NOMO-1 (cell line): Measurements from ENCODE around the gene KRTAP10-8.
"Not testable (repeated sequence)": the region's sequence is repeated elsewhere in the genome, so short reads cannot be mapped to it uniquely, and the experiment has no call there.

Experiments
- DNase-seq, 2 experiments: peaks; one replicate each; lab custom pipeline; 2025; ENCODE audit not compliant: unreplicated experiment in 2 of 2; lab: John Stamatoyannopoulos, UW

KRTAP10-8 gene

DNA sequence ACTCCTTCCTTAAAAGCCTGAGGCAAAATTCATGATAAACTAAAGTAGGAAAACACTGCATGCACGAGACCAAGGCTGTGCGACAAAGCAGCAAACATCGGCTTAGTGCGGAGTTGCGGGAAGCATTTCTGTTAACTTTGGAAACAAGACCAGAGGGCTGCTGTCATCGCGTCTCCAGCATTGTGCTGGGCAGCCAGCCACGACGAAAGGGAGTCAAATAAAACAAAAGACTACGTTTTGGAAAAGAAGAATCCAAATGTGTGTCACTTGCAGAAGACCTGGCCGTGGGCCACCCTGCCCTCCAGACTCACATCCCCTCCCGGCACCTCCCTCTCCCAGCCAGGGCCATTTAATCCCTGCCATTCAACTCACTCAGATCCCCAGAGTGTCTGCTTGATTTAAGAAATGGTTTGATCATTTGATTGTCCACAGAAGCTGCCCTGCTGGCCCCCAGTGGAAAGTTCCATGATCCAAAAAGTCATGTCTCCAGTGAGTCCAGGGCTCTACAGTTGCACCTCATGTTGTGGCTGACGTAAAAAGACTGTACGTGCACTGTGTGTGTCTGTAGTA is 31.9 kb downstream of the KRTAP10-8 start:
- no peak for DNase-seq

DNA sequence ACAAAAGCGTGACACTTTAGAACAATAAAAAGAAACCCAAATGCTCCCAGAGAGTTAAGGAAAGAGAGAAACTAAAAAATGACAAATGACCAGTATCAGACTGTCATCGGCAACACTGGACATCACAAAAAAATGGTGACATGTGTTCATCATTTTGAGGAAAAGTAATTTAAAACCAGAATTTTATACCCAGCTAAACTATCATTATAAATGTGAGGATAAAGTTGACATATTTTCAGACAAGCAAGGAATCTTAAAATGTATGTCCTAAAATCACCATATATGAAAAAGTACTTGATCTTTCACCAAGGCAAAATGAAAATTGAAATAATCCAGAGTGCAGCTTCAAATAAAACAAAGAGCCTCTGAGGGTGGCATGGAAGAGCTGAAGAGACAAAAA is 33.0 kb downstream of the KRTAP10-8 start:
- no peak for DNase-seq

DNA sequence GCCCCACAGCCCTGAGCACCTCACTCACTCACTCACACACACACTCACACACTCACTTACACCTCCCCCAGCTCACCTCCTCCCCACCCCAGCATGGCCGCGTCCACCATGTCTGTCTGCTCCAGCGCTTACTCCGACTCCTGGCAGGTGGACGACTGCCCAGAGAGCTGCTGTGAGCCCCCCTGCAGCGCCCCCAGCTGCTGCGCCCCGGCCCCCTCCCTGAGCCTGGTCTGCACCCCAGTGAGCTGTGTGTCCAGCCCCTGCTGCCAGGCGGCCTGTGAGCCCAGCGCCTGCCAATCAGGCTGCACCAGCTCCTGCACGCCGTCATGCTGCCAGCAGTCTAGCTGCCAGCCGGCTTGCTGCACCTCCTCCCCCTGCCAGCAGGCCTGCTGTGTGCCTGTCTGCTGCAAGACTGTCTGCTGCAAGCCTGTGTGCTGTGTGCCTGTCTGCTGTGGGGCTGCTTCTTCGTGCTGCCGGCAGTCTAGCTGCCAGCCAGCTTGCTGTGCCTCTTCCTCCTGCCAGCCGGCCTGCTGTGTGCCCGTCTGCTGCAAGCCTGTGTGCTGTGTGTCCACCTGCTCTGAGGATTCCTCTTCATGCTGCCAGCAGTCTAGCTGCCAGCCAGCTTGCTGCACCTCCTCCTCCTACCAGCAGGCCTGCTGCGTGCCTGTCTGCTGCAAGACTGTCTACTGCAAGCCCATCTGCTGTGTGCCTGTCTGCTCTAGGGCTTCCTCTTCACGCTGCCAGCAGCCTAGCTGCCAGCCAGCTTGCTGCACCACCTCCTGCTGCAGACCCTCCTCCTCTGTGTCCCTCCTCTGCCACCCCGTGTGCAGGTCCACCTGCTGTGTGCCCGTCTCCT is 34.7 kb downstream of the KRTAP10-8 start, which contains the start of gene KRTAP10-11:
Gene KRTAP10-11 (plus strand): TSS at position 49 of the 856 bp plus-strand sequence. CDS start 45 bp downstream, at position 94.
- DNase-seq: not testable (repeated sequence)

DNA sequence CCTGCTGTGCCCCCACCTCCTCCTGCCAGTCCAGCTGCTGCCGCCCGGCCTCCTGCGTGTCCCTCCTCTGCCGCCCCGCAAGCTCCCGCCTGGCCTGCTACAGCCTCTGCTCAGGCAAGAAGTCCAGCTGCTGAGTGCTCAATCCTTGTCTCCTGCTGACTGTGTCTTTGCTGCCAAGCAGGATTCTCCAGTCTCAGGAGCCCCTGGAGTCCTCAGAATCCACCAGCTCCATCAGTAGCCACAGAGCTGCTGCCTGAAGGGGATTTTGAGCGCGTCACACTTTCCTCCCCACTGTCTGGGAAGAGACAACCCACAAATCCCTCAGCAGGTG is 35.3 kb downstream of the KRTAP10-8 start:
- DNase-seq: no peak

DNA sequence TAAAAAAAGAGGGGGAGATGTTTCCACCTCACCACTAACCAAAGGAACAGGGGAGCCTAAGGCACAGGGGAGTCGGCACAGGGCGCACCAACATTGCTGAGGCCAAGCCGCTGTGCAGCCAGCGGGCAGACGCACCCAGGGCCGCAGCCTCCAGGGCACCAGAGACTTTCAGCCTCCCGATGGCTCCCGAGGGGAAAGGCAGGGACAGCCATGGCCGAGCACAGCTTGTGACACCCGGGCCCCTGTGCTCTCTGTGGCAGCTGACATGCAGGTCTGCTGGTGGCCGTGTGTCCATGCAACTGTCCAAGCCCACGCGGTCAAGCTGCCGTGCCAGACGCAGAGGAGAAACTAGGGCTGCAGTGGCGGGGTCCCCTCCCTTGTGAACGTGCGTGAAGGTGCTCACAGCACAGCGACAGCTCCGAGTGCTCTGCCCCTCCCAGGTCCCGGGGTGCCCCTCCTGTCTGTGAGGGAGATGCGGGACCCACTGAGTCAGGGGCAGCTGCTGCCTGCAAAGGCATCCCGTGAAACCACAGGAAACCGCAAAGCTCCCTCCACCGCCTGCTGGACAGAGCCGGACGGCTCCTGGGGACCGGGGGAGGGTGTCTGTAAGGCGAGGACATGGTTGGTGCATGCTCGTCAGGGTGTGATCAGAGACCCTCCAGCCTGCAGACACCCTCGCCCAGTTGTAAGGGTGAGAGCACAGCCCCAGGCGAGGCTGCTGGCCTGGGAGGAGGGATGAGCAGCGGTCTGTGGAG is 36.9 kb downstream of the KRTAP10-8 start:
- DNase-seq: no peak

DNA sequence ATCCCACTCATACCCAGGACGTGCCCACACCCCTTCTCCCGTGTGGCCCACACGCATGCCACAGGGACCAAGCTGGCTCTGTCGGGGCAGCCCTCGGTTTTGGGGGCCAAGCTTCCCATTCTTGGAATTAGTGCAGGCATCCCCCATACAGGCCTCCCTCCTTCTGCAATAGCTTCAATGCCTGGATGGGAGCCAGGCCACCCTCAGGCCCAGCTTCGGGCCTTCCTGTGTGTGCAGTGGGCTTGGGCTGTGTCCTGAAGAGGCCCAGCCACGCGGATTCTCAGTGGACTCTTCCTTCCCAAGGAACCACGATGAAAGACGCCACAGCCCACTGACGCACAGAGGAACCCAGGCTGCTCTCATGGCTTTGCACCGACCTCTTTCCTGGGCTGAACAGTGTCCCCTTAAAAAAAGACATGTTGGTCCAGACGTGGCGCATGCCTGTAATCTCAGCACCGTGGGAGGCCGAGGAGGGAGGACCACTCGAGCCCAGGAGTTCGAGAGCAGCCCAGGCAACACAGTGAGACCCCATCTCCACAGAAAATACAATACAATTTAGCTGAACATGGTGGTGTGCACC is 37.7 kb downstream of the KRTAP10-8 start:
- DNase-seq: no peak

DNA sequence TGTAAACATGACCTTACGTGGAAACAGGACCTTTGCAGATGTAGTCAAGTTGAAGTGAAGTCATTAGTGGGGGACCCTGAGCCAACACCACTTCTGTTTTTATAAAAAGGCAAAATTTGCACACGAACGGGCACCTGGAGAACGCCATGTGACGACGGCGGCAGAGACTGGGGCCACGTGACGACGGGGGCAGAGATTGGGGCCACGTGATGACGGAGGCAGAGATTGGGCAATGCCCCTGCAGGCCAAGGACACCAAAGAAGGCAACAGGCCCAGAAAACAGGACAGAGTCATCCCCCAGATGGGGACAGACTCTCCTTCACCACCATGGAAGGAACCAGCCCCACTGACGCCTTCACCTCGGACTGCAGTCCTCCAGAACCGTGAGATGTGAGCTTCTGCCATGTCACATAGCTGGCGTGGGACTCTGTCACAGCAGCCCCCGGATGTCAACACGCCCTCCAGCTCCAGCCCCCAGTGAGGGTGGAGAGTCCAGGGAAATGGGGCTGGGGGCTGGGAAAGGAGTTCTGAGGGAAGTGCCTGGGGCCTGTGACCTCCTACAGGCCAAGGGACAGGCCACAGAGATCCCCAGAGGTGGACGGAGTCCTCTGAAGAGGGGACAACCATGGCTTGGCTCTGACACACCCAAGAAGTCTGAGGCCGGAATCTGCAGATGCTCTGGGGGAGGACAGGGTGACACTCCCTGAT is 38.5 kb downstream of the KRTAP10-8 start:
- no peak for DNase-seq

DNA sequence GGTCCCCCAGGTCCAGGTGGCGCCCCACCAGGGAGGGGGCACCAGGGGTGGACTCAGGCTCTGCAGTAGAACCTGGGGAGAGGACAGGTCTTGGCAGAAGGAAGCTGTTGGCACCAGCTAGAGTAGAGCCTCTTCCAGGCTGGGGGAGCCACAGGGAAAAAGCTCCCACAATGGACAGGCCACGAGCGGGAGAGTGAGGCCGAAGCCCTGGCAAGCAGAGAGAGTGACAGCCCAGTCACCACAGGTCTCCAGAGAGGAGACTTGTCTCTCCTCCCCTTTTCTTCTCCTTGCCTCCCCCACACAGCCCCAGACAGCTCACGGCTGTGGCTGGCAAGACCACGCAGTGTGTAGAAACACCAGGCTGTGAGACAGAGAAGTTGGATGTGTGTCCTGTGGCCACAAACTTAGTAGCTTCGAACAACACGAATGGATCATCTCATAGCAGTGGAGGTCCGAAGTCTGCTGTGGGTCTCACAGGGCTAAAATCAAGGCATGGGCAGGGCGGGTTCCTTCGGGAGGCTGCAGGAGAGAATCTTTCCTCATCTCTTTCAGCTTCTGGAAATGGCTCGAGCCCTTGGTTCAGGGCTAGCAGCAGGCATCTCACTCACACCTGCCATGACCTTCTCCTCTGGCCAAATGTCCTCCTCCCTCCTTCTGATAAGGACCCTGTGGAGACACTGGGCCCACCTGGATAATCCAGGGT is 39.2 kb downstream of the KRTAP10-8 start:
- DNase-seq: no peak

DNA sequence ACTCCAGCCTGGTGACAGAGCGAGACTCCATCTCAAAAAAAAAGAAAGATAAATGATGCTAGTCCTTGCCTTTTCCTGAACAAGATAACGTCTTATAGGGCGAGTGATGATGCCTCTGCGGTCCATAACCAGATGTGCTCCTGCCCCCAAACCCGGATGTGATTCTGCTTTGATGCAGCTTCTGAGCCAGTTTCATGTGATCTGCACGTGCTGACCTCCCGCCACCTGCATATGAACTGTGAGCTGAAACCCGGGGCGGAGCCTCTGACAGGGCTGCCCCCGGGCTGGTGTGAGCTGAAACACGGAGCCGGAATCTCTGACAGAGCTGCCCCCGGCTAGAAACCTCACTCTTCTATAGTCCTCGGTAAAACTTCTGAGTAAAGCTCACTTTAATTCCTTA is 41.2 kb downstream of the KRTAP10-8 start:
- DNase-seq: no peak

DNA sequence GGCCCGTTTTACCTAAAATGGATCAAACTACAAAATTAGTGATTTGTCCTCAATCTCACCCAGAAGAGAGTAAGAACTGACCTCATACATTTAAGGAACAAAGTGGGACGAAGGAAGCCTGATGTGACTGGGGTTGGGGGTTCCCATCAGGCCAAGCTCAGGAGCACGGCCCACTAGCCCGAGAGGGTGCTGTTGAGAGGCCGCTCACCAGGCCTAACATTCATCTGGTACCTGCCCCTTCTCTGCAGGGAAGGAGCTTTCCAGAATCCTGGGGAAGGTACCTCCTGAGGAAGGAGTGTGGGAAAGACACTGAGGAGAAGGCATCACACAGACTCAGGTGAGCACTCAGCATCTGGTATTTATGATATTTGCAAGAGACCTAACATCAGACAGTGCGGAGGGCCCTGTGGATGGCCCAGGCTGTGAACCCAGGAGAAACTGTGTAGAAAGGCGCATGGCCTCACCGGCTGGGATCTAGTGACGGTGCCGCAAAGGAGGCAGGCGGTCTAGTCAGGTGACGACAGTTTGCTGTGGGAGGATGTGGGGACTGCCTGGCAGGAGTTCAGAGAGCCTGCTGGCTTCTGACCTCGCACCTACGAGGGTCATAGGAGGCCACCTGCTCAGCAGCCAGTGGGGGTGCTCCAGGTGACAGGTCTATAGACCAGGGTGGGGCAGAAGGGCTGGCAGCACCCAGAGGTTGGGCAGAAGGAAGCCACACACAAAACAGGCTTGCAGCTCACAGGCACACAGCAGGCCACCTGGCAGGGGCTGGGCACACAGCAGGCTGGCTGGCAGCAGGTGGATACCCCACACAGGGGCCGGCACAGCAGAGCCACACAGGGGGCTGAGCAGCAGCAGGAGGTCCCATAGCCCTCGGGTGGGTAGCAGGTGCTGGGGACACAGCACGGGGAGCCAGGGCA is 42.0 kb downstream of the KRTAP10-8 start:
- no peak for DNase-seq

DNA sequence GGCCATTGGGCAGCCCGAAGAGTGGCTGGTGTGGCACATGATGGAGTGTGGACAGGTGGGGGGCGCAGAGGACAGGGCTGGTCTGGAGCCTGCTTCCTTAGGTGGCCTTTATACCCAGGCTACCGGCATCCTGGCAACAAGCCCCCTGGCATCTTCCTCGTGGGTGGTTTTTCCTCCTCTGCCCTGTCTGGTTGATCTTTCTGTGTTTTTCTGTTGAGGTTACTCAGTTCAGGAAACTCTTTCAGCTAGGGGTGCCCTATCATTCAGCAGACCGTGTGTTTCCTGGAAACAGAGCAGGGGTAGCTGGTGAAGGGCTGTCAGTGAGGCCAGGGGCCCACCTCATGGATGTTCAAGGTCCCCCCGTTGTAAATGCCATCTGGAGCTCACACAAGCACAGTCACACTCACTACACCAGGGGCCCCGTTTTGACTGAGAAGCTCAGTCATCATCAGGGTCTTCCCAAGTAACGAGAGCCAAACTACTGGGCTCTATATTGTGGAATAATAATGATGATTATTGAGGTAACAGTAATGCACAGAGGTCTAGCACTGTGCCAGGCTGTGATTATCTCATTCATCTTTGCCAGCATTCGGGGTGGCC is 42.8 kb downstream of the KRTAP10-8 start, which contains the start of gene KRTAP12-4:
Gene KRTAP12-4 (minus strand): TSS at position 84 of the 600 bp plus-strand sequence. CDS start 45 bp downstream, at position 39.
- DNase-seq: no peak

DNA sequence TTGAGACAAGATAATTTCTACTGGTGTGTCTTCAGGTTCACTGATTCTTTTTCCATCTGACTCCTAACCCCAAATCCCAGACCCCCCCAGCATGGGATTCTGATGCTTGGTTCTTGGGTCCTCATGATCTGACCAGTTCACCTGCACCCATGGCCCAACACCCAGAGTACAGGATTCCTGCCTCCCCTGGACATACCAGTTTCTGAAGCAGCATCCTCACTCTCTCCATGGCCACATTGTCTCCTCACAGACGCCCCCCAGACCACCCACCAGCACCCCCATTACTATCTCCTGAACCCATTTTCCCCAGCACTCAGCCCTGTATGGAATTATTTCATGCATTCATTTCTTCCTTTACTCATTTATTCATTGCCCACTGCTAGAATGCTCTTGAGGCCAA is 45.0 kb downstream of the KRTAP10-8 start:
- no peak for DNase-seq

DNA sequence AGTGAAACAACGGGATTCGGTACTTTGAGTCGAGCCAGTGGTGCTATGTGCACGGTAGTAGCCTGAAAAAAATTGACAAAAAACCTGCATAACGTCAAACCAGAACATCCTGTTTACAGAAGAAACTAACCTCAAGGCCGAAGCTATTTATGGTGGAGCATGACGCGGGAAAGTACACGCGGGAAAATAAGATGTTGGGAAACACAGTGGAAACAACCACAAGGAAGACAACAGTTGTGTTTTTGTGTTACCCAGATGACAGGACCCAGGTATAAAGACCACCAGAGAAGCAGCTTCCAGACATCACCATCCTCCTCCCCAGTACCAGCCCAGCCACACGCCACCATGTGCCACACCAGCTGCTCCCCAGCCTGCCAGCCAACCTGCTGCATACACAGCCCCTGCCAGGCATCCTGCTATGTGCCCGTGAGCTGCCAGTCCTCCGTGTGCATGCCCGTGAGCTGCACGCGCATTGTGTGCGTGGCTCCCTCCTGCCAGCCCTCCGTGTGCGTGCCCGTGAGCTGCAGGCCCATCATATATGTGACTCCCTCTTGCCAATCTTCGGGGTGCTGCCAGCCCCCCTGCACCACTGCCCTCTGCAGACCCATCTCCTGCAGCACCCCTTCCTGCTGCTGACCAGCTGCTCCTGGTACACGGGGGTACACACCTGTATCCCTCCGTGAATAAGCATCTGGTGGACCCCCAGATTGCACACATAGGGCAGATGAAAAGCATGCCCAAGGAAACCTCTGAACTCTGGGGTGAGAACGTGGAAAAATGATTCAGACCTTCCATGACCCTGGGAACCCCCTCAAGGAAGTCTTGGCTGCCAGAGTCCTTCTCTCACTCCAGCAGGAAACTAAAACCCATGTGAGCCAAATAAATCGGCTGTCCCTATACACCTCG is 46.0 kb downstream of the KRTAP10-8 start, which contains the start of gene KRTAP12-3:
Gene KRTAP12-3 (plus strand): TSS at position 298 of the 906 bp plus-strand sequence. CDS start 48 bp downstream, at position 346.
- DNase-seq: no peak

DNA sequence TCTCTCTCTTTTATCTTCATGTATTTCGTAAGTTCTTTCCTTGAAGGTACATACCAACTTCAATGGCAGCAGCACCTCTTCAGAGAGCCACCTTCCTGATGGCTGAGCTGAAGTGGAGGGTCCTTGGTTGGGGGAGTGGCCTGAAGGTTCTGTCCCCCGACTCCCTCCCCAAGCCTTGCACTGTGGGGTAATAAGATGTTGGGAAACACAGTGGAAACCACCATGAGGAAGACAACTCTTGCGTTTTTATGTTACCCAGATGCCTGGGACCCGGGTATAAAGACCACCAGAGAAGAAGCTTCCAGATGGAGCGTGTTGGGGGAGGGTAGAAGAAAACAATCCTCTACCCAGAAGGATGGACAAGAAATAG is 46.6 kb downstream of the KRTAP10-8 start:
- no peak for DNase-seq

DNA sequence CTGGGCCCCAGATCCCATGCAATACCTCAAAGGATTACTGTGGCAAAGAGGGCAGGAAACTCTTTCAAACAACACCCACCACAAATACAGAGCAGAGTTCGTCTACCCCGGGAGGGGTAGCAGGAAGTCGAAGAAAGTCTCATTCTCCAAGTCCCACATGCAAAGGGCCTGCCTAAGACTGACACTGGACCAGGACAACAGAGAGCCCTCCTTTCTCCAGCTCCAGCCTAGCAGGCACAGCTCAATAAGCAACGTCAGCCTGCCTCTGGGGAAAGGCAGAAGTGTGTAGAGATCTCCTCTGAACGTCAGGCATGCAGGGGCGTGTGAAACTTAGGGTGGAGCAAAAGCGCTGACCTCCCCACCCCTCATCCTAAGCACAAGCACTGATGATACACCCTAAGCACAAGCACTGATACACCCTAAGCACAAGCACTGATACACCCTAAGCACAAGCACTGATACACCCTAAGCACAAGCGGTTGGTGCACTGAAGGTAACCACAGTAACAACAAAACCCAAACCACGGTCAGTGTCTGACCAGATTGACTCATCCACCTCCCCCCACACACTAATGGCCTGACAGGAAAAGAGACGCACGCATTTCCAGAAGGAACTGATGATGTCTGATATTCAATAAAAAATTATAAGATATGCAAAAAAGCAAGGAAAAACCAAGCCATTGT is 47.2 kb downstream of the KRTAP10-8 start:
- DNase-seq: peak; percentile 1 to 7

DNA sequence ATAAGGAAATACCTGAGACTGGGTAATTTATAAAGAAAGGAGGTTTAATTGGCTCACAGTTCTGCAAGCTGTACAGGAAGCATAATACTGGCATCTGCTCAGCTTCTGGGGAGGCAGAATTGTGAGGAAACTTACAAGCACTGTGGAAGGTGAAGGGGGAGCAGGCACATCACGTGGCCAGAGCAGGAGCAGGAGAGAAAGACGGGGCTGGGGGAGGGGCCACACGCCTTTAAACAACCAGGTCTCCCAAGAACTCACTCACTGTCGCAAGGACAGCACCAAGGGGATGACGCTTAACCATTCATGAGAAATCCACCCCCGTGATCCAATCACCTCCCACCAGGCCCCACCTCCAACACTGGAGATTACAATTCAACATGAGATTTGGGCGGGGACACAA is 49.7 kb downstream of the KRTAP10-8 start:
- DNase-seq: not testable (repeated sequence)
